GM23338 (cell line): ENCODE results near the gene GNPTAB. TPM values are rescaled to one million over a fixed set of nuclear protein-coding genes. Genes with fewer than 3 reads are reported as not detected.

Experiments
- ATAC-seq: fragments of 200-7000 bp; cut with Tn5 transposase; 3 replicates; pipeline ENCODE4 v1.9.1; 2020
- DNase-seq: peaks from one replicate; pipeline ENCODE4 v3.0.0-alpha.2; 2015; ENCODE audit warnings: low spot score
- H2AFZ ChIP-seq: fragments of 200-600 bp; sonication (generic); 2 replicates; pipeline ENCODE4 v1.8.0; 2016; ENCODE audit warnings: antibody characterized with exemption, mild to moderate bottlenecking, moderate library complexity
- H3F3A ChIP-seq: fragments of 200-600 bp; sonication (generic); replicated peaks from 2 replicates; pipeline ENCODE4 v1.8.0; 2017; ENCODE audit warnings: antibody characterized with exemption, mixed run types, low read depth
- H3K27ac ChIP-seq: fragments of 200-600 bp; sonication (generic); 2 replicates; pipeline ENCODE4 v1.6.1; 2016; ENCODE audit warnings: low read depth
- H3K27me3 ChIP-seq: fragments of 200-600 bp; sonication (generic); 2 replicates; pipeline ENCODE4 v1.8.0; 2016; ENCODE audit warnings: mild to moderate bottlenecking, mixed run types, moderate library complexity; ENCODE audit not compliant: insufficient read depth
- H3K36me3 ChIP-seq: fragments of 200-600 bp; sonication (generic); 2 replicates; pipeline ENCODE4 v1.8.0; 2016; ENCODE audit warnings: mild to moderate bottlenecking; ENCODE audit not compliant: insufficient read depth
- H3K4me1 ChIP-seq: fragments of 200-600 bp; sonication (generic); 2 replicates; pipeline ENCODE4 v1.8.0; 2016; ENCODE audit warnings: mild to moderate bottlenecking, moderate library complexity; ENCODE audit not compliant: insufficient read depth
- H3K4me2 ChIP-seq: fragments of 200-600 bp; sonication (generic); 2 replicates; pipeline ENCODE4 v1.7.1; 2017; ENCODE audit warnings: mixed run types
- H3K4me3 ChIP-seq: fragments of 200-600 bp; sonication (generic); 2 replicates; pipeline ENCODE4 v1.6.1; 2016; ENCODE audit warnings: mixed run types
- H3K79me2 ChIP-seq: fragments of 200-600 bp; sonication (generic); replicated peaks from 2 replicates; pipeline ENCODE4 v1.8.0; 2017; ENCODE audit warnings: mild to moderate bottlenecking; ENCODE audit not compliant: insufficient read depth
- H3K9me2 ChIP-seq: fragments of 200-600 bp; sonication (generic); 2 replicates; pipeline ENCODE4 v1.8.0; 2017; ENCODE audit not compliant: insufficient read depth
- H4K20me1 ChIP-seq: fragments of 200-600 bp; sonication (generic); replicated peaks from 2 replicates; pipeline ENCODE4 v1.8.0; 2017; ENCODE audit warnings: mild to moderate bottlenecking; ENCODE audit not compliant: insufficient read depth
- H3K27ac Mint-ChIP-seq: 2 replicates; pipeline ENCODE4 v1.8.0; 2020; ENCODE audit warnings: inconsistent platforms, mild to moderate bottlenecking, moderate library complexity, mixed read lengths
- H3K27me3 Mint-ChIP-seq: 3 replicates; pipeline ENCODE4 v1.8.0; 2022; ENCODE audit warnings: low read depth, mild to moderate bottlenecking, moderate library complexity, mixed read lengths, inconsistent platforms; ENCODE audit not compliant: insufficient read depth, poor library complexity
- H3K36me3 Mint-ChIP-seq: 3 replicates; pipeline ENCODE4 v1.8.0; 2021; ENCODE audit warnings: low read depth, mild to moderate bottlenecking, inconsistent platforms, moderate library complexity, mixed read lengths
- H3K4me1 Mint-ChIP-seq: 3 replicates; pipeline ENCODE4 v1.8.0; 2020; ENCODE audit warnings: mild to moderate bottlenecking, inconsistent platforms, mixed read lengths
- H3K4me3 Mint-ChIP-seq: 3 replicates; pipeline ENCODE4 v1.8.0; 2021; ENCODE audit warnings: moderate library complexity, mild to moderate bottlenecking, inconsistent platforms, mixed read lengths
- H3K9me3 Mint-ChIP-seq: 3 replicates; pipeline ENCODE4 v1.8.0; 2020; ENCODE audit warnings: moderate library complexity, mild to moderate bottlenecking, inconsistent platforms, mixed read lengths
- CREB1 ChIP-seq: fragments of 250-450 bp; sonication (Bioruptor Pico); IDR thresholded peaks from 2 replicates; pipeline ENCODE4 v1.5.0; 2020; ENCODE audit warnings: low read depth, mild to moderate bottlenecking, moderate library complexity
- EZH2 ChIP-seq: fragments of 200-600 bp; sonication (generic); IDR thresholded peaks from one replicate; pipeline ENCODE4 v1.8.0; 2017; ENCODE audit warnings: antibody characterized with exemption, mild to moderate bottlenecking, low read depth; ENCODE audit not compliant: unreplicated experiment
- JUNB ChIP-seq: IDR thresholded peaks from one replicate; pipeline ENCODE4 v1.6.1; 2016; ENCODE audit warnings: antibody characterized with exemption; ENCODE audit not compliant: unreplicated experiment
- POLR2AphosphoS5 ChIP-seq: IDR thresholded peaks from 2 replicates; pipeline ENCODE4 v1.6.1; 2016; ENCODE audit warnings: antibody characterized with exemption, low read depth
- STAT1 ChIP-seq: IDR thresholded peaks from one replicate; pipeline ENCODE4 v1.6.1; 2016; ENCODE audit warnings: antibody characterized with exemption; ENCODE audit not compliant: unreplicated experiment
- ZNF331 ChIP-seq: fragments of 250-450 bp; sonication (Bioruptor Pico); IDR thresholded peaks from 2 replicates; pipeline ENCODE4 v1.5.0; 2020; ENCODE audit warnings: low read depth, mild to moderate bottlenecking, moderate library complexity
- polyA plus RNA-seq: library from polyadenylated mRNA; unstranded; fragments of >200 nt; fragmentation: Nextera tagmentation; extraction: Ambion mirVana; gene quantifications from 2 replicates; pipeline ENCODE4 v1.2.1, GENCODE V29; 2016
- total RNA-seq: library from RNA; depleted of rRNA; stranded (reverse); fragments of >200 nt; shearing (Covaris generic); gene quantifications from 2 replicates; pipeline ENCODE4 v1.2.3, GENCODE V29; 2014
- TF ChIP-seq, protein P1 (sequence below), 2 experiments: fragments of 200-600 bp in 1 of 2; sonication (generic) in 1 of 2; conservative IDR thresholded peaks; 2 replicates each; pipeline versions ENCODE4 v1.5.1 to v1.6.1; 2016 to 2017; ENCODE audit warnings: antibody characterized with exemption in 2 of 2, low read depth in 2 of 2, mild to moderate bottlenecking in 2 of 2, moderate library complexity in 1 of 2
- TF ChIP-seq, protein P2 (sequence below): IDR thresholded peaks from one replicate; pipeline ENCODE4 v1.6.1; 2018; ENCODE audit warnings: antibody characterized with exemption; ENCODE audit not compliant: unreplicated experiment

GNPTAB gene
- total and polyA plus RNA-seq, 2 experiments from 2014 or later: 23.6 to 58.3 TPM

DNA sequence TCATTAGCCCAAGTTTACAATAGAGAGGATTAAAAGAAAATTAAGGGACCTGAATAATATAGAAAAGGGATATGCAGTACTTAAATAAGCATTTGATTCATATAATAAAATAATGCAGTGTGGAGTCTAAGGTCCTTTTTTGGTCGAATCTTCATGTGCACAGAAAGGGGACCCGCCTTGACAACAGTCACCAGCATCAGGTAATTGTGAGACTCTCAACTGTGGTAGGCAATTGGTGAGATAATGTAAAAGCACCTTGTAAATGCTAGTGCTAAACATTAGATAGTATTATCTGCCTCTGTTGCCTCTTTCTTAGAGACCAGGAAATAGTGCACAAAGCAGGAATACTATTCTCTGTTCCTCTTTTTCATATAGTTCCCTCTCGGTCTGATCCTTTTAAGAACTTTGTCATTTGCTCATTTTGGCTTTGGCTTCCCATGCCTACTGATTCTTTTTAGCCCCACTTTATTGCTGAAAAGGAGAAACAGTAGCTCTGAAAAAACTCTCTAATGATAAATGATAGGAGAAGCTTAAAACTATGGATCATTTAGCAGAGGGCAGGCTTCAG lies 115.8 kb downstream of the GNPTAB start:
- H3K4me2 ChIP-seq: no peak overlapping the region
- Mint-ChIP-seq H3K27ac (no peak overlapping the region), H3K27me3 (no peaks in the 10 kb centered on the region), H3K36me3 (no peaks in the 10 kb centered on the region), H3K4me3 (no peak overlapping the region), H3K9me3 (no peaks in the 10 kb centered on the region), H3K4me1 (peaks cover 7% of the 10 kb centered on the region; the same call in 2 of the 3 replicates)
- H3K27me3 ChIP-seq: no peaks in the 10 kb centered on the region
- no peak overlapping the region for H2AFZ ChIP-seq
- no peaks in the 10 kb centered on the region for H3K36me3 ChIP-seq
- no peaks in the 10 kb centered on the region for H3K9me2 ChIP-seq
- DNase-seq (no peak), ATAC-seq (no peak)
- peaks cover 9% of the 10 kb centered on the region; the same call in 1 of the 2 replicates for H3K79me2 ChIP-seq
- no peaks in the 10 kb centered on the region for H4K20me1 ChIP-seq
- H3F3A ChIP-seq: no peaks in the 10 kb centered on the region
- no peak overlapping the region for H3K4me3 ChIP-seq
- TF ChIP-seq EZH2 (no peak), POLR2AphosphoS5 (no peak), ZNF331 (CRISPR knock-in tag) (no peak), JUNB (no peak), CREB1 (CRISPR knock-in tag) (no peak)
- TF ChIP-seq, protein P1, sequence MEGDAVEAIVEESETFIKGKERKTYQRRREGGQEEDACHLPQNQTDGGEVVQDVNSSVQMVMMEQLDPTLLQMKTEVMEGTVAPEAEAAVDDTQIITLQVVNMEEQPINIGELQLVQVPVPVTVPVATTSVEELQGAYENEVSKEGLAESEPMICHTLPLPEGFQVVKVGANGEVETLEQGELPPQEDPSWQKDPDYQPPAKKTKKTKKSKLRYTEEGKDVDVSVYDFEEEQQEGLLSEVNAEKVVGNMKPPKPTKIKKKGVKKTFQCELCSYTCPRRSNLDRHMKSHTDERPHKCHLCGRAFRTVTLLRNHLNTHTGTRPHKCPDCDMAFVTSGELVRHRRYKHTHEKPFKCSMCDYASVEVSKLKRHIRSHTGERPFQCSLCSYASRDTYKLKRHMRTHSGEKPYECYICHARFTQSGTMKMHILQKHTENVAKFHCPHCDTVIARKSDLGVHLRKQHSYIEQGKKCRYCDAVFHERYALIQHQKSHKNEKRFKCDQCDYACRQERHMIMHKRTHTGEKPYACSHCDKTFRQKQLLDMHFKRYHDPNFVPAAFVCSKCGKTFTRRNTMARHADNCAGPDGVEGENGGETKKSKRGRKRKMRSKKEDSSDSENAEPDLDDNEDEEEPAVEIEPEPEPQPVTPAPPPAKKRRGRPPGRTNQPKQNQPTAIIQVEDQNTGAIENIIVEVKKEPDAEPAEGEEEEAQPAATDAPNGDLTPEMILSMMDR (conservative IDR thresholded peaks at IDR 0.05; ENCODE audit: low read depth in 2 of 2): no peak
- no peak overlapping the region for H3K27ac ChIP-seq
- no peaks in the 10 kb centered on the region; the same call in none of the 2 replicates for H3K4me1 ChIP-seq

DNA sequence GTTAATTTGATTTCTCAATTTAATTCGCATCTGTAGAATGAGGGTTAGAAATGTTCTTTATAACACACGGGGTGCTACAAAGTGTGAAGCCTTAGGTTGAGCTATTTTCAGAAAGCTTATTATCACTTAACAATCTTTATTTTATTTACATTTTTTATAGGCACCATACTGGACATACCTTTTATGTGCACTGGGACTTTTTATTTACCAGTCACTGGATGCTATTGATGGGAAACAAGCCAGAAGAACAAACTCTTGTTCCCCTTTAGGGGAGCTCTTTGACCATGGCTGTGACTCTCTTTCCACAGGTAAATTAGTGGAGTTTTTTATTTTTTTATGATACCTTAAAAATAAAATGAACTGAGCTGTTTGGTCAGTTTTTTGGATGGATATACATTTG lies 116.8 kb downstream of the GNPTAB start:
- Histone ChIP-seq H3K9me2 (no peaks in the 10 kb centered on the region), H3K4me3 (no peak overlapping the region), H2AFZ (no peak overlapping the region), H3F3A (no peaks in the 10 kb centered on the region), H3K4me2 (no peak overlapping the region), H3K27me3 (no peaks in the 10 kb centered on the region), H3K27ac (no peak overlapping the region), H4K20me1 (no peaks in the 10 kb centered on the region), H3K79me2 (peaks cover 9% of the 10 kb centered on the region; the same call in 1 of the 2 replicates), H3K4me1 (no peaks in the 10 kb centered on the region; the same call in none of the 2 replicates), H3K36me3 (no peaks in the 10 kb centered on the region)
- TF ChIP-seq, protein P1 (conservative IDR thresholded peaks at IDR 0.05; ENCODE audit: low read depth in 2 of 2): no peak
- no peak for TF ChIP-seq EZH2
- TF ChIP-seq STAT1: no peak
- TF ChIP-seq, protein P2, sequence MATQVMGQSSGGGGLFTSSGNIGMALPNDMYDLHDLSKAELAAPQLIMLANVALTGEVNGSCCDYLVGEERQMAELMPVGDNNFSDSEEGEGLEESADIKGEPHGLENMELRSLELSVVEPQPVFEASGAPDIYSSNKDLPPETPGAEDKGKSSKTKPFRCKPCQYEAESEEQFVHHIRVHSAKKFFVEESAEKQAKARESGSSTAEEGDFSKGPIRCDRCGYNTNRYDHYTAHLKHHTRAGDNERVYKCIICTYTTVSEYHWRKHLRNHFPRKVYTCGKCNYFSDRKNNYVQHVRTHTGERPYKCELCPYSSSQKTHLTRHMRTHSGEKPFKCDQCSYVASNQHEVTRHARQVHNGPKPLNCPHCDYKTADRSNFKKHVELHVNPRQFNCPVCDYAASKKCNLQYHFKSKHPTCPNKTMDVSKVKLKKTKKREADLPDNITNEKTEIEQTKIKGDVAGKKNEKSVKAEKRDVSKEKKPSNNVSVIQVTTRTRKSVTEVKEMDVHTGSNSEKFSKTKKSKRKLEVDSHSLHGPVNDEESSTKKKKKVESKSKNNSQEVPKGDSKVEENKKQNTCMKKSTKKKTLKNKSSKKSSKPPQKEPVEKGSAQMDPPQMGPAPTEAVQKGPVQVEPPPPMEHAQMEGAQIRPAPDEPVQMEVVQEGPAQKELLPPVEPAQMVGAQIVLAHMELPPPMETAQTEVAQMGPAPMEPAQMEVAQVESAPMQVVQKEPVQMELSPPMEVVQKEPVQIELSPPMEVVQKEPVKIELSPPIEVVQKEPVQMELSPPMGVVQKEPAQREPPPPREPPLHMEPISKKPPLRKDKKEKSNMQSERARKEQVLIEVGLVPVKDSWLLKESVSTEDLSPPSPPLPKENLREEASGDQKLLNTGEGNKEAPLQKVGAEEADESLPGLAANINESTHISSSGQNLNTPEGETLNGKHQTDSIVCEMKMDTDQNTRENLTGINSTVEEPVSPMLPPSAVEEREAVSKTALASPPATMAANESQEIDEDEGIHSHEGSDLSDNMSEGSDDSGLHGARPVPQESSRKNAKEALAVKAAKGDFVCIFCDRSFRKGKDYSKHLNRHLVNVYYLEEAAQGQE: no peak
- no peak overlapping the region for H3K4me3 Mint-ChIP-seq
- H3K27ac Mint-ChIP-seq: no peak overlapping the region
- no peaks in the 10 kb centered on the region for H3K27me3 Mint-ChIP-seq
- ATAC-seq: no peak
- H3K36me3 Mint-ChIP-seq: no peaks in the 10 kb centered on the region; the same call in 2 of the 3 replicates
- no peaks in the 10 kb centered on the region for H3K9me3 Mint-ChIP-seq
- peaks cover 7% of the 10 kb centered on the region; the same call in 2 of the 3 replicates for H3K4me1 Mint-ChIP-seq
- DNase-seq: no peak
